Measurements from ENCODE around the gene INPP4B. TPM values are rescaled to one million over a fixed set of nuclear protein-coding genes. Genes with fewer than 3 reads are reported as not detected.
A peak's percentile ranks its signal among the peaks of the same experiment; 100 is the strongest.

The INPP4B gene
- total RNA-seq, 1 experiment from 2014 or later = 14.3 TPM

GRCh38 chr4:142443469-142443868 lies 402.6 kb downstream of the INPP4B start:
- TF ChIP-seq YY1 (IDR thresholded peaks at IDR 0.05; ENCODE audit: extremely low read depth, insufficient replicate concordance, low read depth, low read length) (no peak), SRF (IDR thresholded peaks at IDR 0.05; ENCODE audit: low read depth) (no peak), ZFX (IDR thresholded peaks at IDR 0.05) (no peak), EZH2 (IDR thresholded peaks at IDR 0.05) (no peak), ZBTB33 (IDR thresholded peaks at IDR 0.05; ENCODE audit: extremely low read depth, insufficient replicate concordance, low read length) (no peak), RAD21 (IDR thresholded peaks at IDR 0.05; ENCODE audit: low read depth) (peak; percentile 30; the same call in 1 of the 2 replicates), FOSL1 (IDR thresholded peaks at IDR 0.05; ENCODE audit: low read depth) (no peak), TCF7L2 (IDR thresholded peaks at IDR 0.05; ENCODE audit: borderline replicate concordance, extremely low read depth, insufficient read depth, insufficient read length) (no peak), MAX (IDR thresholded peaks at IDR 0.05) (no peak), POLR2AphosphoS5 (IDR thresholded peaks at IDR 0.05; ENCODE audit: low read depth, low read length) (no peak), JUND (IDR thresholded peaks at IDR 0.05) (no peak), CTCF (IDR thresholded peaks at IDR 0.05 in 2 of 3, conservative IDR thresholded peaks at IDR 0.05 in 1 of 3; ENCODE audit: borderline replicate concordance in 1 of 3, insufficient read depth in 1 of 3, low read depth in 2 of 3, low read length in 2 of 3) (0 out of 6 replicates have a peak, but pooled peaks of 1 of the 3 experiments have one; percentile 15), SIN3A (IDR thresholded peaks at IDR 0.05; ENCODE audit: low read depth) (no peak), SP1 (IDR thresholded peaks at IDR 0.05; ENCODE audit: low read depth) (no peak), ELF1 (IDR thresholded peaks at IDR 0.05; ENCODE audit: borderline replicate concordance, low read depth) (no peak)
- TF ChIP-seq, protein P1, sequence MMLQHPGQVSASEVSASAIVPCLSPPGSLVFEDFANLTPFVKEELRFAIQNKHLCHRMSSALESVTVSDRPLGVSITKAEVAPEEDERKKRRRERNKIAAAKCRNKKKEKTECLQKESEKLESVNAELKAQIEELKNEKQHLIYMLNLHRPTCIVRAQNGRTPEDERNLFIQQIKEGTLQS (IDR thresholded peaks at IDR 0.05) = no peak
- Histone ChIP-seq H3K4me3 (replicated peaks in 1 of 2; ENCODE audit: low read depth in 1 of 2, low read length in 2 of 2) (no peak overlapping the region), H3K36me3 (ENCODE audit: control insufficient read depth in 1 of 2, insufficient read depth in 2 of 2, low read length in 2 of 2) (no peaks in the 10 kb centered on the region), H3K4me1 (ENCODE audit: control insufficient read depth in 1 of 2, insufficient read depth in 2 of 2, low read length in 2 of 2) (no peaks in the 10 kb centered on the region), H2AFZ (ENCODE audit: low read depth, low read length, poor library complexity, severe bottlenecking) (no peak overlapping the region), H3K79me2 (ENCODE audit: insufficient read depth, low read length) (no peaks in the 10 kb centered on the region), H3K9ac (ENCODE audit: low read length) (no peak overlapping the region), H3K9me2 (ENCODE audit: insufficient read depth) (no peaks in the 10 kb centered on the region), H3K27ac (ENCODE audit: low read depth, low read length) (no peak overlapping the region), H3K9me3 (ENCODE audit: control insufficient read depth in 1 of 2, insufficient read depth in 1 of 2, low read depth in 1 of 2, low read length in 2 of 2) (no peaks in the 10 kb centered on the region), H3K4me2 (ENCODE audit: low read length) (no peak overlapping the region), H4K20me1 (ENCODE audit: insufficient read depth) (no peaks in the 10 kb centered on the region), H3K27me3 (ENCODE audit: insufficient read depth, low read length) (no peaks in the 10 kb centered on the region)
- intact Hi-C loops (cut with micrococcal nuclease) = no loop called here
- ATAC-seq (no peak), DNase-seq (ENCODE audit: low read depth, low spot score) (no peak)
- no TSS peak for BruUV-seq (replicated peaks)
- POLR2A ChIA-PET = no interaction called here
- CTCF ChIA-PET = no interaction called here
- RAD21 ChIA-PET (ENCODE audit: low non-redundant PET in 1 of 2, low total read pairs in 2 of 2, uncharacterized antibody in 2 of 2, unreplicated experiment in 2 of 2) = no interaction called here
